HCT116 (cell line): ENCODE data around the gene TUT4. TPM values are rescaled to one million over a fixed set of nuclear protein-coding genes. Genes with fewer than 3 reads are reported as not detected.

ENCODE experiments used
- ATAC-seq: fragments of 200-7000 bp; cut with Tn5 transposase; 2 replicates; pipeline ENCODE4 v1.9.1; 2020; ENCODE audit warnings: mild to moderate bottlenecking, moderate library complexity
- BruUV-seq: library from RNA; stranded (reverse); fragments of 400-500 nt; replicated peaks from 2 replicates; lab custom pipeline; 2021; lab: Mats Ljungman, UMichigan
- CTCF ChIA-PET: fragments of 300-600 bp; sonication (Branson Sonifier 250); formaldehyde crosslinking; loops from one replicate; lab custom pipeline; 2021; ENCODE audit warnings: antibody characterized with exemption; lab: Charles Lee
- POLR2A ChIA-PET: fragments of 300-600, 350-600 bp; sonication (Branson Sonifier 250); formaldehyde crosslinking; loops from one replicate; lab custom pipeline; 2021; ENCODE audit warnings: antibody characterized with exemption; lab: Charles Lee
- RAD21 ChIA-PET, 2 experiments: fragments of 300-600 bp; sonication (Branson Sonifier 250); formaldehyde crosslinking; loops; one replicate each; lab custom pipeline; 2023; ENCODE audit warnings: low total read pairs in 2 of 2; ENCODE audit not compliant: uncharacterized antibody in 2 of 2, unreplicated experiment in 2 of 2, low non-redundant PET in 1 of 2; lab: Charles Lee
- DNase-seq: peaks from one replicate; pipeline ENCODE4 v3.0.0-alpha.2; 2010; ENCODE audit warnings: low read depth, low spot score
- H2AFZ ChIP-seq: fragments of 200-600 bp; shearing (Covaris generic), sonication (generic); 2 replicates; pipeline ENCODE4 v1.6.1; 2017; ENCODE audit warnings: low read depth, mixed run types, mixed read lengths, antibody characterized with exemption, low read length; ENCODE audit not compliant: poor library complexity, severe bottlenecking
- H3K27ac ChIP-seq: 2 replicates; pipeline ENCODE4 v1.5.1; 2012; ENCODE audit warnings: low read depth, low read length
- H3K27me3 ChIP-seq: fragments of 200-600 bp; sonication (generic); 2 replicates; pipeline ENCODE4 v1.6.1; 2016; ENCODE audit warnings: mixed run types, low read length, mixed read lengths; ENCODE audit not compliant: insufficient read depth
- H3K36me3 ChIP-seq, 2 experiments: fragments of 200-500 bp in 1 of 2; fragments of 200-600 bp in 1 of 2; sonication (Bioruptor generic) in 1 of 2; sonication (generic) in 1 of 2; 2 replicates each; pipeline versions ENCODE4 v1.5.1 to v1.6.1; 2014 to 2016; ENCODE audit warnings: low read length in 2 of 2, inconsistent platforms in 1 of 2, mixed read lengths in 1 of 2, mixed run types in 1 of 2; ENCODE audit not compliant: insufficient read depth in 2 of 2, control insufficient read depth in 1 of 2
- H3K4me1 ChIP-seq, 2 experiments: fragments of 200-600 bp in 1 of 2; sonication (generic) in 1 of 2; 2 replicates each; pipeline versions ENCODE4 v1.5.1 to v1.6.1; 2012 to 2017; ENCODE audit warnings: low read length in 2 of 2, inconsistent platforms in 1 of 2, mild to moderate bottlenecking in 1 of 2, mixed read lengths in 1 of 2, mixed run types in 1 of 2, moderate library complexity in 1 of 2; ENCODE audit not compliant: insufficient read depth in 2 of 2, control insufficient read depth in 1 of 2
- H3K4me2 ChIP-seq: fragments of 200-600 bp; sonication (generic); 2 replicates; pipeline ENCODE4 v1.6.1; 2017; ENCODE audit warnings: mixed run types, low read length, mixed read lengths
- H3K4me3 ChIP-seq, 2 experiments: fragments of 200-600 bp in 1 of 2; sonication (generic) in 1 of 2; replicated peaks in 1 of 2; 2 replicates each; pipeline ENCODE4 v1.5.1; 2011 to 2016; ENCODE audit warnings: low read length in 2 of 2, control low read depth in 1 of 2, low read depth in 1 of 2, mild to moderate bottlenecking in 1 of 2, mixed read lengths in 1 of 2, mixed run types in 1 of 2
- H3K79me2 ChIP-seq: fragments of 200-600 bp; sonication (generic); 2 replicates; pipeline ENCODE4 v1.6.1; 2017; ENCODE audit warnings: mild to moderate bottlenecking, mixed run types, low read length, moderate library complexity, mixed read lengths; ENCODE audit not compliant: insufficient read depth
- H3K9ac ChIP-seq: fragments of 200-600 bp; sonication (generic); 2 replicates; pipeline ENCODE4 v1.6.1; 2016; ENCODE audit warnings: low read length, mixed read lengths
- H3K9me2 ChIP-seq: fragments of 200-600 bp; sonication (generic), shearing (Covaris generic); 2 replicates; pipeline ENCODE4 v1.6.1; 2017; ENCODE audit warnings: mixed run types, mild to moderate bottlenecking, moderate library complexity; ENCODE audit not compliant: insufficient read depth
- H3K9me3 ChIP-seq, 2 experiments: fragments of 200-500 bp in 1 of 2; fragments of 200-600 bp in 1 of 2; sonication (Bioruptor generic) in 1 of 2; sonication (generic) in 1 of 2; 2 replicates each; pipeline ENCODE4 v1.6.1; 2014 to 2017; ENCODE audit warnings: low read length in 2 of 2, mixed read lengths in 2 of 2, inconsistent platforms in 1 of 2, low read depth in 1 of 2, mild to moderate bottlenecking in 1 of 2, mixed run types in 1 of 2, moderate library complexity in 1 of 2; ENCODE audit not compliant: control insufficient read depth in 1 of 2, insufficient read depth in 1 of 2
- H4K20me1 ChIP-seq: fragments of 200-600 bp; sonication (generic), shearing (Covaris generic); 2 replicates; pipeline ENCODE4 v1.6.1; 2017; ENCODE audit warnings: mixed run types, mild to moderate bottlenecking, moderate library complexity; ENCODE audit not compliant: insufficient read depth
- CBX3 ChIP-seq: IDR thresholded peaks from 2 replicates; pipeline ENCODE4 v1.6.1; 2012; ENCODE audit warnings: low read depth
- CEBPB ChIP-seq: IDR thresholded peaks from 2 replicates; pipeline ENCODE4 v1.6.1; 2012; ENCODE audit warnings: low read depth
- EGR1 ChIP-seq: IDR thresholded peaks from 2 replicates; pipeline ENCODE4 v1.6.1; 2012; ENCODE audit warnings: low read depth
- ELF1 ChIP-seq: IDR thresholded peaks from 2 replicates; pipeline ENCODE4 v1.6.1; 2012; ENCODE audit warnings: low read depth, borderline replicate concordance
- EZH2phosphoT487 ChIP-seq: fragments of 200-600 bp; IDR thresholded peaks from 2 replicates; pipeline ENCODE4 v1.6.1; 2018; ENCODE audit warnings: antibody characterized with exemption, borderline replicate concordance
- JUND ChIP-seq: IDR thresholded peaks from 2 replicates; pipeline ENCODE4 v1.6.1; 2012
- MAX ChIP-seq: IDR thresholded peaks from 2 replicates; pipeline ENCODE4 v1.6.1; 2012
- RAD21 ChIP-seq: IDR thresholded peaks from 2 replicates; pipeline ENCODE4 v1.6.1; 2012; ENCODE audit warnings: low read depth, mild to moderate bottlenecking
- TCF7L2 ChIP-seq: IDR thresholded peaks from 2 replicates; pipeline ENCODE4 v1.7.0; 2011; ENCODE audit warnings: borderline replicate concordance, inconsistent platforms; ENCODE audit not compliant: insufficient read depth, insufficient read length; ENCODE audit errors: extremely low read depth
- ZFX ChIP-seq: fragments of 450-650 bp; IDR thresholded peaks from 2 replicates; pipeline ENCODE4 v1.6.1; 2017
- intact Hi-C: fragments of 100-400 bp; cut with micrococcal nuclease; formaldehyde crosslinking; loops from 2 replicates; pipeline ENCODE4 v1.10.0; 2022
- total RNA-seq: library from RNA; stranded (reverse); gene quantifications from one replicate; pipeline ENCODE4 v1.2.1, GENCODE V29; 2021; ENCODE audit not compliant: unreplicated experiment
- TF ChIP-seq, protein P1 (sequence below): IDR thresholded peaks from 2 replicates; pipeline ENCODE4 v1.6.1; 2012; ENCODE audit warnings: low read depth
- TF ChIP-seq, protein P2 (sequence below): IDR thresholded peaks from 2 replicates; pipeline ENCODE4 v1.6.1; 2011; ENCODE audit warnings: mild to moderate bottlenecking, low read length, moderate library complexity; ENCODE audit not compliant: insufficient replicate concordance; ENCODE audit errors: extremely low read depth
- TF ChIP-seq, protein P3 (sequence below), 3 experiments: fragments of 200-600 bp in 1 of 3; sonication (generic) in 1 of 3; IDR thresholded peaks in 2 of 3; conservative IDR thresholded peaks in 1 of 3; 2 replicates each; pipeline ENCODE4 v1.5.1; 2012 to 2017; ENCODE audit warnings: low read depth in 2 of 3, low read length in 2 of 3, antibody characterized with exemption in 1 of 3, borderline replicate concordance in 1 of 3, control low read depth in 1 of 3, mild to moderate bottlenecking in 1 of 3, mixed read lengths in 1 of 3, mixed run types in 1 of 3, moderate library complexity in 1 of 3; ENCODE audit not compliant: insufficient read depth in 1 of 3

The TUT4 gene
- total RNA-seq, 1 experiment from 2014 or later: 50.0 TPM

- CTCF ChIA-PET: no interaction called here
- no peak overlapping the region for H2AFZ ChIP-seq
- no peaks in the 10 kb centered on the region for H3K27me3 ChIP-seq
- H3K27ac ChIP-seq: no peak overlapping the region
- no peak overlapping the region for H3K4me2 ChIP-seq
- BruUV-seq: no TSS peak
- no peak overlapping the region for H3K9ac ChIP-seq
- RAD21 ChIA-PET: no interaction called here
- no peak for ATAC-seq
- H3K79me2 ChIP-seq: no peaks in the 10 kb centered on the region
- no peaks in the 10 kb centered on the region for H4K20me1 ChIP-seq
- intact Hi-C loops: no loop called here
- H3K36me3 ChIP-seq: peaks cover 5 to 10% of the 10 kb centered on the region in 2 experiments; a peak in 3 of 4 replicates
- TF ChIP-seq TCF7L2: no peak
- no peak for TF ChIP-seq RAD21
- TF ChIP-seq, protein P1, sequence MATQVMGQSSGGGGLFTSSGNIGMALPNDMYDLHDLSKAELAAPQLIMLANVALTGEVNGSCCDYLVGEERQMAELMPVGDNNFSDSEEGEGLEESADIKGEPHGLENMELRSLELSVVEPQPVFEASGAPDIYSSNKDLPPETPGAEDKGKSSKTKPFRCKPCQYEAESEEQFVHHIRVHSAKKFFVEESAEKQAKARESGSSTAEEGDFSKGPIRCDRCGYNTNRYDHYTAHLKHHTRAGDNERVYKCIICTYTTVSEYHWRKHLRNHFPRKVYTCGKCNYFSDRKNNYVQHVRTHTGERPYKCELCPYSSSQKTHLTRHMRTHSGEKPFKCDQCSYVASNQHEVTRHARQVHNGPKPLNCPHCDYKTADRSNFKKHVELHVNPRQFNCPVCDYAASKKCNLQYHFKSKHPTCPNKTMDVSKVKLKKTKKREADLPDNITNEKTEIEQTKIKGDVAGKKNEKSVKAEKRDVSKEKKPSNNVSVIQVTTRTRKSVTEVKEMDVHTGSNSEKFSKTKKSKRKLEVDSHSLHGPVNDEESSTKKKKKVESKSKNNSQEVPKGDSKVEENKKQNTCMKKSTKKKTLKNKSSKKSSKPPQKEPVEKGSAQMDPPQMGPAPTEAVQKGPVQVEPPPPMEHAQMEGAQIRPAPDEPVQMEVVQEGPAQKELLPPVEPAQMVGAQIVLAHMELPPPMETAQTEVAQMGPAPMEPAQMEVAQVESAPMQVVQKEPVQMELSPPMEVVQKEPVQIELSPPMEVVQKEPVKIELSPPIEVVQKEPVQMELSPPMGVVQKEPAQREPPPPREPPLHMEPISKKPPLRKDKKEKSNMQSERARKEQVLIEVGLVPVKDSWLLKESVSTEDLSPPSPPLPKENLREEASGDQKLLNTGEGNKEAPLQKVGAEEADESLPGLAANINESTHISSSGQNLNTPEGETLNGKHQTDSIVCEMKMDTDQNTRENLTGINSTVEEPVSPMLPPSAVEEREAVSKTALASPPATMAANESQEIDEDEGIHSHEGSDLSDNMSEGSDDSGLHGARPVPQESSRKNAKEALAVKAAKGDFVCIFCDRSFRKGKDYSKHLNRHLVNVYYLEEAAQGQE: no peak
- TF ChIP-seq JUND: no peak
- H3K9me3 ChIP-seq: no peaks in the 10 kb centered on the region
- no peak for DNase-seq
- no peaks in the 10 kb centered on the region for H3K4me1 ChIP-seq
- H3K9me2 ChIP-seq: no peaks in the 10 kb centered on the region
- no peak overlapping the region for H3K4me3 ChIP-seq
- POLR2A ChIA-PET: no interaction called here
These were observed 116.1 kb downstream of the TUT4 start for GRCh38 chr1:52436817-52437216.

- TF ChIP-seq EGR1: no peak
- TF ChIP-seq CBX3: no peak
- TF ChIP-seq CEBPB: no peak
- TF ChIP-seq, protein P2, sequence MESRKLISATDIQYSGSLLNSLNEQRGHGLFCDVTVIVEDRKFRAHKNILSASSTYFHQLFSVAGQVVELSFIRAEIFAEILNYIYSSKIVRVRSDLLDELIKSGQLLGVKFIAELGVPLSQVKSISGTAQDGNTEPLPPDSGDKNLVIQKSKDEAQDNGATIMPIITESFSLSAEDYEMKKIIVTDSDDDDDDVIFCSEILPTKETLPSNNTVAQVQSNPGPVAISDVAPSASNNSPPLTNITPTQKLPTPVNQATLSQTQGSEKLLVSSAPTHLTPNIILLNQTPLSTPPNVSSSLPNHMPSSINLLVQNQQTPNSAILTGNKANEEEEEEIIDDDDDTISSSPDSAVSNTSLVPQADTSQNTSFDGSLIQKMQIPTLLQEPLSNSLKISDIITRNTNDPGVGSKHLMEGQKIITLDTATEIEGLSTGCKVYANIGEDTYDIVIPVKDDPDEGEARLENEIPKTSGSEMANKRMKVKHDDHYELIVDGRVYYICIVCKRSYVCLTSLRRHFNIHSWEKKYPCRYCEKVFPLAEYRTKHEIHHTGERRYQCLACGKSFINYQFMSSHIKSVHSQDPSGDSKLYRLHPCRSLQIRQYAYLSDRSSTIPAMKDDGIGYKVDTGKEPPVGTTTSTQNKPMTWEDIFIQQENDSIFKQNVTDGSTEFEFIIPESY: no peak
- no peak for TF ChIP-seq ELF1
- no peak for TF ChIP-seq ZFX
- TF ChIP-seq, protein P3, sequence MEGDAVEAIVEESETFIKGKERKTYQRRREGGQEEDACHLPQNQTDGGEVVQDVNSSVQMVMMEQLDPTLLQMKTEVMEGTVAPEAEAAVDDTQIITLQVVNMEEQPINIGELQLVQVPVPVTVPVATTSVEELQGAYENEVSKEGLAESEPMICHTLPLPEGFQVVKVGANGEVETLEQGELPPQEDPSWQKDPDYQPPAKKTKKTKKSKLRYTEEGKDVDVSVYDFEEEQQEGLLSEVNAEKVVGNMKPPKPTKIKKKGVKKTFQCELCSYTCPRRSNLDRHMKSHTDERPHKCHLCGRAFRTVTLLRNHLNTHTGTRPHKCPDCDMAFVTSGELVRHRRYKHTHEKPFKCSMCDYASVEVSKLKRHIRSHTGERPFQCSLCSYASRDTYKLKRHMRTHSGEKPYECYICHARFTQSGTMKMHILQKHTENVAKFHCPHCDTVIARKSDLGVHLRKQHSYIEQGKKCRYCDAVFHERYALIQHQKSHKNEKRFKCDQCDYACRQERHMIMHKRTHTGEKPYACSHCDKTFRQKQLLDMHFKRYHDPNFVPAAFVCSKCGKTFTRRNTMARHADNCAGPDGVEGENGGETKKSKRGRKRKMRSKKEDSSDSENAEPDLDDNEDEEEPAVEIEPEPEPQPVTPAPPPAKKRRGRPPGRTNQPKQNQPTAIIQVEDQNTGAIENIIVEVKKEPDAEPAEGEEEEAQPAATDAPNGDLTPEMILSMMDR (IDR thresholded peaks at IDR 0.05 in 2 of 3, conservative IDR thresholded peaks at IDR 0.05 in 1 of 3; ENCODE audit: borderline replicate concordance in 1 of 3, insufficient read depth in 1 of 3, low read depth in 2 of 3, low read length in 2 of 3): no peak
- TF ChIP-seq MAX: no peak
- no peak for TF ChIP-seq EZH2phosphoT487
- no peak overlapping the region for H2AFZ ChIP-seq
- ATAC-seq (no peak), DNase-seq (no peak)
- intact Hi-C loops: no loop called here
- H3K36me3 ChIP-seq: peaks cover 10 to 13% of the 10 kb centered on the region in 2 experiments
- no peaks in the 10 kb centered on the region for H3K27me3 ChIP-seq
- no peaks in the 10 kb centered on the region for H3K79me2 ChIP-seq
- no peak overlapping the region for H3K4me2 ChIP-seq
- no peak overlapping the region for H3K4me3 ChIP-seq
- H3K9me3 ChIP-seq: no peaks in the 10 kb centered on the region
- RAD21 ChIA-PET: no interaction called here
- no peak overlapping the region for H3K27ac ChIP-seq
- POLR2A ChIA-PET: no interaction called here
- no peaks in the 10 kb centered on the region for H4K20me1 ChIP-seq
- CTCF ChIA-PET: no interaction called here
- no peaks in the 10 kb centered on the region for H3K9me2 ChIP-seq
- no peak overlapping the region for H3K9ac ChIP-seq
- no peaks in the 10 kb centered on the region for H3K4me1 ChIP-seq
- BruUV-seq: no TSS peak
These were observed 117.2 kb downstream of the TUT4 start for GRCh38 chr1:52435650-52436049.
